SH-SY5Y (cell line): ENCODE measurements around the gene ETV6.

Source experiments
- GATA2 ChIP-seq: IDR thresholded peaks from 2 replicates; pipeline ENCODE4 v1.6.1; 2011; ENCODE audit warnings: mild to moderate bottlenecking, low read depth, low read length
- GATA3 ChIP-seq: IDR thresholded peaks from 2 replicates; pipeline ENCODE4 v1.6.1; 2011; ENCODE audit warnings: low read depth, mild to moderate bottlenecking, low read length, moderate library complexity

DNA sequence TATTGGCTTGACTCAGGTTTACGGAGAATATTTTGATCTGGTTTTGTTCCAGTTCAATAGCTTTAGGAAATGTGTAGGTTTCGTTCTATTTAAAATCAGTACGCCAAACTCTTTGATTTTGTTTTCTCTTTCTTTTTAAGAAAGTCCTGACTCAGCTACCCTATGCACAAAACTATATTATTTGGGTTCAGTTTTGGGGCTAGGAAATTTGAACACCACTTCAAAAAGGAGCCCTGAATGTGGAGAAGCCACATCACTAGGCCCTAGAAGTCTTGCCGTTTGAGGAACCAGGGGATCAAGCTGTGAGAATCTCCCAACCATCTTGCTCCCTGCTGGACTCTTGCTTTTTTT lies 253.0 kb downstream of the ETV6 start:
- TF ChIP-seq GATA2 (no peak), GATA3 (no peak)
